ENCODE data around the gene PSMB5.

PSMB5 gene

DNA sequence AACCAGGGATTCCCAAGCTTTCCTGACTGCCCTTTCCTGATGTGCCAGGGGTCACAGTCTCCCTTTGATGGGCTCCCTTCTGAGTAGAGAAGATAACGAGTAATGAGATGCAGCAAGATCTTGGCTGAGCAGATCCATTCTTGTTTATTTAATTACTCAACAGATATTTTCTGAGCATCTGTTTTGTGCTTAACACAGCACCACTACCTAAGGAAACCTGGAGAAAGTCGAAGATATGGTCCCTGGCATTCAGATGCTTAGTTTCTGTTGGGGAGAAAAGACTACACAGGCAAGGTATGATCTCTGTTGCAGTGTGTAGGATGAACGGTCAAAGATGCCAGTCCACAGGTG, 56.2 kb downstream of the PSMB5 start:
- TF ChIP-seq TAF1 (IDR thresholded peaks at IDR 0.05; ENCODE audit: borderline replicate concordance, insufficient read depth, low read length), result no peak
- TF ChIP-seq REST (IDR thresholded peaks at IDR 0.05; ENCODE audit: insufficient read depth in 1 of 2, low read depth in 2 of 2, low read length in 2 of 2), result no peak
- TF ChIP-seq POLR2AphosphoS5 (IDR thresholded peaks at IDR 0.05; ENCODE audit: low read depth, low read length), result no peak
- TF ChIP-seq FOXP2 (optimal IDR thresholded peaks at IDR 0.05; ENCODE audit: borderline replicate concordance, extremely low read depth, extremely low read length, insufficient read depth), result no peak
- TF ChIP-seq SIN3A (IDR thresholded peaks at IDR 0.05; ENCODE audit: borderline replicate concordance, insufficient read depth, low read length), result no peak

DNA sequence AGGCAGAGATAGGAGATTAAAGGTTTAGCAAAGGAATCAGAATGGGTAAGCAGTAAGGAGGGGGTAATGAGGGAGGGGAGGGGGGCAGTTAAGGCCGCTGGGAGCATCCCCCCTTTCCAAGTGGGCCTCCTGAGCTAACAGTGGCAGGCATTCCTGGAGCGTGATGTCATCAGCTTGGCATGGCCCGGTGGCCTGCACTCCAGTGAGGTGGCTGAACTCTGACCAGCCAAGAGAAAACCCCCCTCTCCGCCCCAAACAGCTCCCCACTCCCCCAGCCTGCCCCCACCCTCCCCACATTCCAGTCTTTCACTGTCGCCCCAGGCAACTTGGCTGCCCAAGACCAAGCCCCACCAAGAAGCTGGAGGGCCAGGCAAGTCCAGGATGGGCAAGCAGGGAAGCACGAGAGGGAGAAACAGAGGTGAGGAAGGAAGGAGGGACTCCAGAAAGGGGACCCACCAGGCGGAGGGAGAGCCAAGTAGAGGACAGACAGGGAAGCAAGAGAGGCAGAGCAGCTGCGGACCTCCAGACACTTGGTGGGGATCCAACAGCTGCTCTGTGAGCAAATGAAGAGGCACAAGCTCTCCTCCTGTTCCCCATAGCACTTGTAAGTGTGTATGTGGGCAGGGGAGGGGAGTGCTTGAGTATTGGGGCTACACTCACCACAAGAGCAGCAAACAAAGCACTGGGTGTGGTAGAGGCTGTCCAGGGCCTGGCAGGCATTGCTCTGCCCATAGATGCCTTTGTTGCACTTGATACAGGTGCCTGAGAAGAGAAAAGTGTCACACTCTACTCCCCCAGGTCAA, 56.8 kb downstream of the PSMB5 start:
- TF ChIP-seq REST (IDR thresholded peaks at IDR 0.05; ENCODE audit: insufficient read depth in 1 of 2, low read depth in 2 of 2, low read length in 2 of 2) (no peak), FOXP2 (optimal IDR thresholded peaks at IDR 0.05; ENCODE audit: borderline replicate concordance, extremely low read depth, extremely low read length, insufficient read depth) (no peak), SIN3A (IDR thresholded peaks at IDR 0.05; ENCODE audit: borderline replicate concordance, insufficient read depth, low read length) (no peak), POLR2AphosphoS5 (IDR thresholded peaks at IDR 0.05; ENCODE audit: low read depth, low read length) (no peak), TAF1 (IDR thresholded peaks at IDR 0.05; ENCODE audit: borderline replicate concordance, insufficient read depth, low read length) (no peak)

DNA sequence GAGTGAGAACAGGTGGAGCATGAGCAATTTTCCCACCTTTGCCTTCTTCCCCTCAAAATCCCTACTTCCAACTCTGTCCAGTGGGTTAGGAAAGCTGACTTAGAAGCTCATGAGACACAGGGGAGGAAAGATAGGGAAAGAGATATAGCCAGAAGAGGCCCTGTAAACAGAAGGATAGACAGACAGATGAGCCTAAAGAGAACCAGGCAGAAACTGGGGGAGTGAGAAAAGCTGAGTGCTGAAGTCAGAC, 57.3 kb downstream of the PSMB5 start:
- TF ChIP-seq SIN3A (IDR thresholded peaks at IDR 0.05; ENCODE audit: borderline replicate concordance, insufficient read depth, low read length) (no peak), TAF1 (IDR thresholded peaks at IDR 0.05; ENCODE audit: borderline replicate concordance, insufficient read depth, low read length) (no peak), POLR2AphosphoS5 (IDR thresholded peaks at IDR 0.05; ENCODE audit: low read depth, low read length) (no peak), FOXP2 (optimal IDR thresholded peaks at IDR 0.05; ENCODE audit: borderline replicate concordance, extremely low read depth, extremely low read length, insufficient read depth) (no peak), REST (IDR thresholded peaks at IDR 0.05; ENCODE audit: insufficient read depth in 1 of 2, low read depth in 2 of 2, low read length in 2 of 2) (no peak)

- no peak for TF ChIP-seq POLR2AphosphoS5 (IDR thresholded peaks at IDR 0.05; ENCODE audit: low read depth, low read length)
- no peak for TF ChIP-seq SIN3A (IDR thresholded peaks at IDR 0.05; ENCODE audit: borderline replicate concordance, insufficient read depth, low read length)
- no peak for TF ChIP-seq FOXP2 (optimal IDR thresholded peaks at IDR 0.05; ENCODE audit: borderline replicate concordance, extremely low read depth, extremely low read length, insufficient read depth)
- no peak for TF ChIP-seq REST (IDR thresholded peaks at IDR 0.05; ENCODE audit: insufficient read depth in 1 of 2, low read depth in 2 of 2, low read length in 2 of 2)
- no peak for TF ChIP-seq TAF1 (IDR thresholded peaks at IDR 0.05; ENCODE audit: borderline replicate concordance, insufficient read depth, low read length)
These were observed 57.9 kb downstream of the PSMB5 start for GRCh38 chr14:22976620-22977433.

Measured in PFSK-1 (cell line).